Sigmoid colon (tissue), 7 donors: ENCODE measurements around the gene KLF7. TPM values are rescaled to one million over a fixed set of nuclear protein-coding genes. Genes with fewer than 3 reads are reported as not detected.

Experiments used
- DNase-seq: peaks from one replicate; pipeline ENCODE4 v3.0.0-alpha.2; 2019
- H3K27ac ChIP-seq, 4 donors: fragments of 200-600 bp; sonication (generic); one replicate each; pipeline ENCODE4 v1.5.1; 2016 to 2019; ENCODE audit warnings: mild to moderate bottlenecking in 1 of 4
- H3K27me3 ChIP-seq, 3 donors: fragments of 200-600 bp; sonication (generic); one replicate each; pipeline ENCODE4 v1.5.1; 2019; ENCODE audit warnings: mild to moderate bottlenecking in 1 of 3
- H3K36me3 ChIP-seq, 4 donors: fragments of 200-600 bp; sonication (generic); one replicate each; pipeline ENCODE4 v1.5.1; 2016 to 2019
- H3K4me1 ChIP-seq, 4 donors: fragments of 200-600 bp; sonication (generic); one replicate each; pipeline ENCODE4 v1.5.1; 2017 to 2019
- H3K4me3 ChIP-seq, 4 donors: fragments of 200-600 bp; sonication (generic); one replicate each; pipeline ENCODE4 v1.5.1; 2017 to 2019; ENCODE audit warnings: mild to moderate bottlenecking in 2 of 4, moderate library complexity in 1 of 4
- H3K9me3 ChIP-seq, 4 donors: fragments of 200-600 bp in 3 of 4; sonication (generic) in 3 of 4; one replicate each; pipeline versions ENCODE4 v1.5.1 to v1.6.1; 2013 to 2019
- EP300 ChIP-seq, 4 donors: sonication (generic); formaldehyde crosslinking; IDR thresholded peaks; one replicate each; pipeline ENCODE4 v1.6.1; 2017; ENCODE audit warnings: antibody characterized with exemption in 4 of 4
- POLR2A ChIP-seq, 2 donors: fragments of 450-650 bp; IDR thresholded peaks; one replicate each; pipeline ENCODE4 v1.6.1; 2016; ENCODE audit warnings: antibody characterized with exemption in 2 of 2, mild to moderate bottlenecking in 2 of 2, moderate library complexity in 2 of 2
- POLR2AphosphoS5 ChIP-seq, 4 donors: sonication (generic); formaldehyde crosslinking; IDR thresholded peaks; one replicate each; pipeline ENCODE4 v1.6.1; 2017; ENCODE audit warnings: antibody characterized with exemption in 4 of 4
- WGBS, 2 donors: extraction: QIAGEN DNeasy Blood & Tissue Kit; methylation state at CpG; one replicate each; pipeline ENCODE4 v1.1.7; 2013; 5-methylcytosine and 5-hydroxymethylcytosine counted together
- intact Hi-C: fragments of 100-400 bp; cut with DNase I; formaldehyde crosslinking; loops from one replicate; pipeline ENCODE4 v1.15.1; 2023
- polyA plus RNA-seq, 3 donors: library from polyadenylated mRNA; stranded (reverse); fragments of 200-250 nt; gene quantifications; one replicate each; pipeline ENCODE4 v1.2.3, GENCODE V29; 2013
- total RNA-seq, 4 donors: library from RNA; depleted of rRNA; stranded (reverse); fragments of >200 nt; gene quantifications; one replicate each; pipeline ENCODE4 v1.1.0, GENCODE V29; 2016
- TF ChIP-seq, protein P1 (sequence below), 4 experiments: fragments of 450-650 bp in 3 of 4; fragments of 200-600 bp in 1 of 4; IDR thresholded peaks; one replicate each; pipeline ENCODE4 v1.5.1; 2016 to 2019; ENCODE audit warnings: antibody characterized with exemption in 4 of 4, mild to moderate bottlenecking in 3 of 4, moderate library complexity in 2 of 4
- donor health status: healthy with polysubstance abuse.
- donor health status: Bipolar disorder and iron deficiency.
- donor health status: healthy.

KLF7 gene
- total and polyA plus RNA-seq, 7 donors = 0.60 to 52.1 (median 21.2) TPM

DNA sequence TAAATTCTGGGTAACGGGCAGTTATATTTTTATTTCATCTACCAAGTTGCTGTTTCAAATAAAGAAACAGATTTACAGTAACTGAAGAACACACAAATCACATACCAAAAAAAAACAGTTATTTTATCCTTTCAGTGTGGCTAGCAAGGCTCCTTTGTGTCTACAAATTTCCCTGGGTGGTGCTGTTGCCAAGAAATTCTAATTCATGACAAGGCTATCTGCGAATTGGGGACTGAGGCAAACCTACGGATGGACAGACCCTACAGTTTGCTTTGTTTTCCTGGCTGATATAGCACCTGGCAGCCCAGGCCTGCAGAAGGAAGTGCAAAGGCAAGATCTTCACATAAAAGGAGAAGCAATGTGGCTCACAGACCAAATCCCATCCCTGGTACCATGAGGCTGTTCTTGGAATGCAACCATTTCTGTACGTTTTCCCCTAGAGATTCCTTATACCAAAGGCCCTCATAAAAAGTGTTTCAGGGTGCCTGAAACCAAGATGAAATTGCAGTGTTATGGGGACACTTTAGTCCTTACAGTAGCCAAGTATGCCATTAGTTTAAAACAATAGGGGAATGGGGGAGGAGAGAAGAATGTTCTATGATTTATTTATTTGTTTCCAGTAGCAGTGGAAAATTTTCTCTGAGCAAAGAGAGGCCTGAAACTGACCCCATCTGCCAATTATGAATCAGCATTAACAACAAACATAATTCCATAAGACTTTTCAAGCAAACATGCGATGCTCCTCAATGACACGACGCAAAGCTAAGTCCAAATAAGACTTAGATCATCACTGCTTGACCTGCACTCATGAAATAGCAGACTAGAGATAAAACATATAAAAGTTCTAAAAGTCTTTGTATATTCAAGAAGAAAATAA lies 4.3 kb downstream of the KLF7 start:
- no peak for DNase-seq
- Histone ChIP-seq H3K36me3 (no peaks in the 10 kb centered on the region), H3K4me1 (peaks cover 0 to 64% (median 59%) of the 10 kb centered on the region in 4 donors), H3K9me3 (no peaks in the 10 kb centered on the region), H3K27ac (peak overlapping the region; percentile 96 to 100 (median 100)), H3K4me3 (peak overlapping the region in 2 of 4 donors; percentile 67 to 92), H3K27me3 (no peaks in the 10 kb centered on the region)
- WGBS, 2 donors = 70 to 83% methylated on average over 7 of the region's 7 CpGs
- intact Hi-C loops = loop anchor here (5.0 to 10.0 kb wide), 2 partner anchors 74 to 463 kb away; partner anchors contain the start of gene METTL21A
- TF ChIP-seq POLR2A (IDR thresholded peaks at IDR 0.05) (no peak), POLR2AphosphoS5 (IDR thresholded peaks at IDR 0.05) (peak in 1 of 4 donors; percentile 29)
- TF ChIP-seq, protein P1, sequence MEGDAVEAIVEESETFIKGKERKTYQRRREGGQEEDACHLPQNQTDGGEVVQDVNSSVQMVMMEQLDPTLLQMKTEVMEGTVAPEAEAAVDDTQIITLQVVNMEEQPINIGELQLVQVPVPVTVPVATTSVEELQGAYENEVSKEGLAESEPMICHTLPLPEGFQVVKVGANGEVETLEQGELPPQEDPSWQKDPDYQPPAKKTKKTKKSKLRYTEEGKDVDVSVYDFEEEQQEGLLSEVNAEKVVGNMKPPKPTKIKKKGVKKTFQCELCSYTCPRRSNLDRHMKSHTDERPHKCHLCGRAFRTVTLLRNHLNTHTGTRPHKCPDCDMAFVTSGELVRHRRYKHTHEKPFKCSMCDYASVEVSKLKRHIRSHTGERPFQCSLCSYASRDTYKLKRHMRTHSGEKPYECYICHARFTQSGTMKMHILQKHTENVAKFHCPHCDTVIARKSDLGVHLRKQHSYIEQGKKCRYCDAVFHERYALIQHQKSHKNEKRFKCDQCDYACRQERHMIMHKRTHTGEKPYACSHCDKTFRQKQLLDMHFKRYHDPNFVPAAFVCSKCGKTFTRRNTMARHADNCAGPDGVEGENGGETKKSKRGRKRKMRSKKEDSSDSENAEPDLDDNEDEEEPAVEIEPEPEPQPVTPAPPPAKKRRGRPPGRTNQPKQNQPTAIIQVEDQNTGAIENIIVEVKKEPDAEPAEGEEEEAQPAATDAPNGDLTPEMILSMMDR (IDR thresholded peaks at IDR 0.05) = no peak

DNA sequence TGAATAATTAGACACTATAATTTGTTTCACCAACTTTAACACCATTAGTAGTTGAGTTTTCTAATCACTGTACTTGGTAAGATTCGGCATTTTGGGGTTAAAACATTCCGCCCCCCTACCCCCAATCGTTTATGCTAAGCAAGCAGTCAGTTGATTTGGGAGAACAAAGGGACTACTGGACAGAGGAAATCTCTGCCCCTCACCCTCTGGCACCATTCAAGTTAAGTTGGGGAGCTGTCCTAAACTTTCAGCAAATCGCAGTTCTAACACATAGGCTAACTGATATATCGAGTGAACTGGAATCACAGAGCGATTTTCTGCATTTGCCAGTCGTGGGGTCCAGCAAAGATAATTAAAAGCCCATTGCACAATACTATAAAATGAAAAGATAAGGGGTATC lies 5.6 kb downstream of the KLF7 start:
- H3K4me1 ChIP-seq = peaks cover 0 to 78% (median 71%) of the 10 kb centered on the region in 4 donors
- peak overlapping the region; percentile 96 to 100 (median 100) for H3K27ac ChIP-seq

DNA sequence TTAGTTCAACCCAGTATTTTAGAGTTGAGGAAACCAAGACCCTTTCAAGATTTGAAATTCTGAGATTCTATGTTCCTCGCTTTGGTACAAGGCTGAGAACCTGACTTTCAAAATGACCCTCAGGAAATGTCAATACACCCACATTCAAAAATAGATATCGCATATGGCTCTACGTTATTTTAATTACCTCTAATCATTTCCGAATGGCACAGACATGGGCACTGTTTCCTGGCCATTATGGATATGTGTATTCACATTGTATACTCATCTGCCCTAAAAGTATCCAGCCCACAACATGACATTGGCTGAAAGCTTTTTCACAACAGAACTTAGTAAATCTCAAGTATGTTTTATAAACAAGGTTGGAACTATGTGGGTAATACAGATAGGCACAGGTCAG lies 6.7 kb downstream of the KLF7 start:
- Histone ChIP-seq H3K27me3 (no peaks in the 10 kb centered on the region), H3K4me1 (peaks cover 0 to 89% (median 81%) of the 10 kb centered on the region in 4 donors), H3K4me3 (no peak overlapping the region), H3K9me3 (no peaks in the 10 kb centered on the region), H3K36me3 (no peaks in the 10 kb centered on the region), H3K27ac (peak overlapping the region in 3 of 4 donors; percentile 96 to 100 (median 100))
- no peak for DNase-seq
- intact Hi-C loops = no loop called here
- no peak for TF ChIP-seq EP300 (IDR thresholded peaks at IDR 0.05)
- no peak for TF ChIP-seq POLR2A (IDR thresholded peaks at IDR 0.05)
- TF ChIP-seq POLR2AphosphoS5 (IDR thresholded peaks at IDR 0.05) = no peak
- TF ChIP-seq, protein P1 (IDR thresholded peaks at IDR 0.05) = no peak
- WGBS, 2 donors = 91% methylated on average over 4 of the region's 4 CpGs

More for the DNA sequence above, 5.6 kb downstream of the KLF7 start:
- TF ChIP-seq, protein P1 (IDR thresholded peaks at IDR 0.05) = no peak
- no peak for TF ChIP-seq EP300 (IDR thresholded peaks at IDR 0.05)
- TF ChIP-seq POLR2A (IDR thresholded peaks at IDR 0.05) = no peak
- no peak for TF ChIP-seq POLR2AphosphoS5 (IDR thresholded peaks at IDR 0.05)
- no peak for DNase-seq
- 85% methylated on average over 7 of the region's 7 CpGs for WGBS, 2 donors
- no peaks in the 10 kb centered on the region for H3K27me3 ChIP-seq
- H3K36me3 ChIP-seq = no peaks in the 10 kb centered on the region
- intact Hi-C loops = loop anchor here (5.0 to 10.0 kb wide), 2 partner anchors 73 to 465 kb away; partner anchors contain the start of gene METTL21A
- no peak overlapping the region for H3K4me3 ChIP-seq
- no peaks in the 10 kb centered on the region for H3K9me3 ChIP-seq

DNA sequence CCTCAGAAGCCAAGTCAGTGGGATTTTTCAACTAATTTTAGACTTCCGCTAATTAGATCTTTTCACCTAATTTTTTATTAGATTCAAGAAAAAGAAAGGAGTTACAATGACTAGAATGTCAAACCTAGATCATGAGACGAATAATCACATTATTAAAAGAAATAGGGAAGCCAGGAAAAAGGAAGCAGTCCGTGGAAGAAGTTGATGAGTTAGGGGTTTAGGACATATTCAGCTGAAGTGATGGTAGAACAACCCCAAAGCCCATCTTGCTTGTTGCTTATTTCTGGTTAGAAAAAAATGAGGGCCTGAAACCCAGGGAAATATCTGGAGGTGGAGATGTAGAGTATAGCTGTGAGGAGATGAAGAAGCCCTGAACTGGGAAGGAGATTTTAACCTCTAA lies 8.0 kb downstream of the KLF7 start:
- WGBS, 2 donors = 86 to 95% methylated on average over 3 of the region's 3 CpGs
- no peak overlapping the region for H3K4me3 ChIP-seq
- H3K36me3 ChIP-seq = no peaks in the 10 kb centered on the region
- no peak for DNase-seq
- no peaks in the 10 kb centered on the region for H3K9me3 ChIP-seq
- intact Hi-C loops = no loop called here
- peaks cover 0 to 100% (median 93%) of the 10 kb centered on the region in 4 donors for H3K4me1 ChIP-seq
- H3K27me3 ChIP-seq = no peaks in the 10 kb centered on the region
- peak overlapping the region in 3 of 4 donors; percentile 24 to 100 (median 96) for H3K27ac ChIP-seq
- TF ChIP-seq POLR2AphosphoS5 (IDR thresholded peaks at IDR 0.05) = no peak
- TF ChIP-seq POLR2A (IDR thresholded peaks at IDR 0.05) = no peak
- TF ChIP-seq, protein P1 (IDR thresholded peaks at IDR 0.05) = no peak
- no peak for TF ChIP-seq EP300 (IDR thresholded peaks at IDR 0.05)
